ENCODE results near the gene SUSD1.
"Not testable (repeated sequence)": the region's sequence is repeated elsewhere in the genome, so short reads cannot be mapped to it uniquely, and the experiment has no call there.

Gene SUSD1

GRCh38 chr9:112173489-112174221 is 1.4 kb downstream of the SUSD1 start:
- DNase-seq (ENCODE audit: low read depth in 2 of 2): no peak

GRCh38 chr9:112170968-112171367 is 4.1 kb downstream of the SUSD1 start:
- DNase-seq (ENCODE audit: low read depth in 2 of 2): no peak

DNA sequence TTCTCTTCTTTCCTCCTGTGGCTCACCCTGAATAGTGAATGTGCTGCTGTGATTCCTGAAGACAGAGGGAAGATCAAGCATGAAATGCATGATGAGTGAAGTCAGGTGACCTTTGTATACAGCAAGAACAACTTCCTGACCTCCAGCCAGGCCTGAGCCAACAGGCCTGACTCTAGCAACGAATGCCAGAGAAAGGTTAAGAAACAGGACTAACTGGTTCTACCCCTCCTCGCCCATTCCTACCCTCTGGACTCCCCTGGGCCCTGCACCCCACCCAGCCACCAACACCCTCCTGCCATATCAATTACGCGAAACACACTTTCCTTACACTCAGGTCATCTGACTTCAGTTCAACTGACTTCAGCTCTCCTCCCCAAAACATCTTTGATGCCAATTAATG is 4.9 kb downstream of the SUSD1 start:
- DNase-seq (ENCODE audit: low read depth in 2 of 2): no peak

DNA sequence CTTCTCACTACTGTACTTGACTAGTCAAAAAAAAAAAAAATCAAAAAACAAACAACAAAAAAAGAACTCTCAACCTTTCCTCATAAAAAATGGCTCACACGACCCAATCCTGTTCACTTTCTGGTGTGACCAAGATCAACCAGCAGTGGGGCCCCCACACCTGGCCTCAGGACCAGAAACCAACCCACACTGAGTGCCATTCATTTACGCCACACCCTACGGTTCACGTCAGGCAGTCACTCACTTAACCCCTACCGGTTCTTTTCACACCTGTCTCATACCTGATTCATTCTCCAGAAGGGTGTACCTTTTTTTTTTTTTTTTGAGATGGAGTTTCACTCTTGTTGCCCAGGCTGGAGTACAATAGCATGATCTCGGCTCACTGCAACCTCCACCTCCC is 5.7 kb downstream of the SUSD1 start:
- no peak for DNase-seq (ENCODE audit: low read depth in 2 of 2)

- no peak for DNase-seq (ENCODE audit: low read depth in 2 of 2)
Observed at GRCh38 chr9:112168197-112168596, 6.9 kb downstream of the SUSD1 start.

DNA sequence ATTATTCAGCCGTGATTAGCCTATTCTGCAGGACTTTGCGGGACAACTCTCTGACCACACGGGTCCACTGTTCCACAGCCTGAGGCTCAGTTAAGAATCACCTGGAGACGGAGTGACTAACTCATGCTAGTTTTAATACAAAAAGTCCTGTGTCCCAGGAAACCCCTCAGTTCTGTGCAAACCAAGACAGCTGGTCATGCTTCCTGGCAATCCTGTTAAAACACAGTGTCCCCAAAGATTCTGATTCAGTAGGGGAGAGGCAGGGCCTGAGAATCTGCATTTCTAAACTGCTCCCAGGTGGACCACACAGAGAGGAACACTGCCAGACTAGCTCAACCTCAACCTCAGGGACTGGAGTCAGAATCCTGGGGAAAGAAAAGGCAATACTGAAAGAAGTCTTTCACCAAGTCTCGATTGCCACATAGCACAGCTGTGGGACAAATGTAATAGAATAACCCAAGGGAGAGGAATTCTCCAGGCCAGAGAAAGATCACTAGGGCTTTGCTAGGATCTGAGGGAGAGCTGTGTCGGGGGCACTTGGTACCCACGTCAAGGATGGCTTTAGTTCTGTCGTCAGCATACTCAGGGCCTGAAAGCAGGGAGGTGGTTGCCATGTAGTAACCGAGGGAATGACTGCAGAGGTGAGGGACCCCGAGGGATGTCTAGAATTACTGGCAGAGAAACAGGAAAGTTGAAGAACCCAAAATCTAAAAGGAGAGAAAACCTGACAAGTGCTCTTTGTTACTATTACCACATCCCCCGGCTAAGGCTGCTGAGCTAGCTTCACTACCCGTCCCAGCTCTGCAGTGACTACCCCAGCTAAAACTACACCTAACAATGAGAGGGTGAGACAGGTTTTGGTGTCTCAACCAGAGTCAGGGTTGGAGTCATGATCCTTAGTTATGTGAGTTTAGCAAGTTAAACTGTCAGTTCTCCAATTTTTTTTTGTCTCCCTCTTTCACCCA is 8.6 kb downstream of the SUSD1 start:
- DNase-seq (ENCODE audit: low read depth in 2 of 2): no peak

DNA sequence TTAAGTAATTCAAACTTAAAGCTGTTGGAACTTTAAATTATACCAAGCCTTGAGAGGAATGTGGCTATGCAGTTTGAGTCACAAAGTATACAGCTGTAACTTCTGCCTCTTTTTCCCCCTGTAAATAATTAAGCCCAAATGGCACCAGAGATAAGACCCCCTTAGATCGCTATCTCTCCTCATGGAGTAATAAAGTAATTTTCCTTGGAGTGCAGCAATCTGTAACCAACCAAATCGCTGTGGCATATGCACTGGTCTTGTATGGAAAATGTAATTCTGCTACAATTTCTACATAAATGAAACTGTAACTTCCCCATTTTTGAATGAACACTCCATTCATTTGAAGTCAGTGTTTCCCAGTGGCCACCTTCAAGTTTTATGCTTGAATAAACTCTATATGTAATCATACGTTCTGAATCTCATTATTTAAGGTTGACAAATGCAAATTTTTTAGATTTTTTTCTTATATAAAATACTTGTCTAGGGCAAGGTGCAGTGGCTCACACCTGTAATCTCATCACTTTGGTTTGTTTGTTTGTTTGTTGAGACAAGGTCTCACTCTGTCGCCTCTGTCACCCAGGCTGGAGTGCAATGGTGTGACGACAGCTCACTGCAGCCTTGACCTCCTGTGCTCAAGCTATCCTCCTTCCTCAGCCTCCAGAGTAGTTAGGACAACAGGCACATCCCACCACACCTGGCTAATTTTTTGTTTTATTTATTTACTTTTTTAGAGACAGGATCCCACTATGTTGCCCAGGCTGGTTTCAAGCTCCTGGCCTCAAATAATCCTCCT is 12.3 kb downstream of the SUSD1 start:
- no peak for DNase-seq (ENCODE audit: low read depth in 2 of 2)

DNA sequence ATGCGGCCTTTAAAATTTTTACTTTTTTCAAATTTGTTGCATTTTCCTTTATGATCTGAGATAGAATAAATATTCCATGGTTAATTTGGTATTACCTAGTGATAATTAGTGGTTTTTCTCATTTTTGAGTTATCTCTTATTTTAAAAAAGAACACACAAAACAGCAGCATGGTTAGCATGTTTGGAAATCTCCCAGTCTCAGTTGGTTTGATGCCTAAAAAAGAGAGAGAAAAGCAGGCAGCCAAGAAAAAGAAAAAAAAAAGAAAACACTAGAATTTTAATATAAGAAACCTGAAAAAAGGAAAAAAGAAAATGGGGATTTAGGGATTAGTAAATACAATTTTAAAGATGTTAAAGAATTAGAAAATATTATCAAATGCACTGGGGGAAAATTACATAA is 15.3 kb downstream of the SUSD1 start:
- no peak for DNase-seq (ENCODE audit: low read depth in 2 of 2)

- no peak for DNase-seq (ENCODE audit: low read depth in 2 of 2)
Observed at GRCh38 chr9:112158656-112159367, 16.3 kb downstream of the SUSD1 start.

DNA sequence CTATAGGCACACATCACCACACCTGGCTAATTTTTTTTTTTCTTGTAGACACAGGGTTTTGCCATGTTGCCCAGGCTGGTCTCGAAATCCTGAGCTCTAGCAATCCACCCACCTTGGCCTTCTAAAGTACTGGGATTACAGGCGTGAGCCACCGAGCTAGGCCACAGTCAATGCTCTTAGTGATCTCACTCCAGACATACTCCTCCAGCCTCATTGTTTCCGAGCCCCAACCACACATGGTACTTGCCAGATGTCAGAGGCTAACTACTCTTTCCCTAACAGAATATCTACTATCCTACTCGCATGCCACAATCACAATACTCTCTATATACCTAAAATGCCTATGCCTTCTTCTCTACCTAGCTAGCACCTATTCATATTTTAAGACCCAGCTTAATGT is 17.1 kb downstream of the SUSD1 start:
- DNase-seq (ENCODE audit: low read depth in 2 of 2): no peak

GRCh38 chr9:112157087-112157486 is 18.0 kb downstream of the SUSD1 start:
- DNase-seq (ENCODE audit: low read depth in 2 of 2): no peak

GRCh38 chr9:112149211-112149610 is 25.9 kb downstream of the SUSD1 start:
- no peak for DNase-seq (ENCODE audit: low read depth in 2 of 2)

- DNase-seq (ENCODE audit: low read depth in 2 of 2): no peak
Observed at GRCh38 chr9:112145886-112146285, 29.2 kb downstream of the SUSD1 start.

- DNase-seq (ENCODE audit: low read depth in 2 of 2): no peak
Observed at GRCh38 chr9:112144807-112145206, 30.3 kb downstream of the SUSD1 start.

DNA sequence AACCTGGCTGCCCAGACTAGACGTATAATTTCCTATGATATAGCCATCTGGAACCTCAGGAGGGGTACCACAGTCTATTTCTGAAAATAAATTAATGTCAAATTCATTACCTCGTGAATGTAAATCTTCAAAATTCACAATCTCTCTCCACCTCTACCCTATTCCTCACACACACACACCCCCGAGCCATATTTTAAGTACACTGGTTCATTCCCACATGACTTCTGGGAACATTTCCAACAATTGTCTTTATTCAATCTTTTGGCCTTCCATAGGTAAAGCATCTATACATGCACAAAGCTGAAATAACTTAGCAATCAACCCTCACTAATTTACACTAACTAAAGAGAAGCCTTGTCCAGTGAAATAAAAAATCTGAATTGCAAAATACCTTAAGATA is 32.7 kb downstream of the SUSD1 start:
- no peak for DNase-seq (ENCODE audit: low read depth in 2 of 2)

DNA sequence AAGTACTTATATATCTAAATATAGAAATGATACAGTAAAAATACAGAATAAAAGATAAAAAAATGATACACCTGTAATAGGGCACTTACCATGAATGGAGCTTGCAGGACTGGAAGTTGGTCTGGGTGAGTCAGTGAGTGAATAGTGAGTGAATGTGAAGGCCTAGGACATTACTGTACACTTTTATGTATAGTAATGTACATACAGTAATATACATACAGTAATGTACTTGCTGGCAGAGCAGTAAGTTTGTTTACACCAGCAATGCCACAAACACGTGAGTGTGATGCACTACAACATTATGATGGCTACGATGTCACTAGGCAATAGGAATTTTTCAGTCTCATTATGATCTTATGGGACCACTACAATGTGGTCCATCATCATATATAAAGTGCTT is 34.2 kb downstream of the SUSD1 start:
- DNase-seq (ENCODE audit: low read depth in 2 of 2): no peak

DNA sequence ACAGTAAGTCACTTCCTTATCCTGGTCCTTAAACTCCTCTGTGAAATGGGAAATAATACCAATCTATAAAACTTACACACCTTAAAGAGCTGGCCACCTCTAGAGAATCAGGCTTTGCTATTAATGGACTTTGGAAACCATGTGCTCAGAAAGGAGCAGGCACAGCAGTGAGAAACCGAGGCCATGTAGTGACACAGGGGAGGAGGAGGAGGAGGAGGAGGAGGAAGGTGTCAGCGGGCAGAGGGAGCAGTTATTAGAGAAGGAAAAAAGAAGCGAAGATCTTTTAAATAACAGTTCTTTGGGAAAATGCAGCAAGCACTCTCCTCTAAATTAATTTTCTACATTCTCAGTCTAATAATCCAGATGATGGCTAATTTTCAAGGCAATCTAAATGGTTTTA is 38.0 kb downstream of the SUSD1 start:
- no peak for DNase-seq (ENCODE audit: low read depth in 2 of 2)

DNA sequence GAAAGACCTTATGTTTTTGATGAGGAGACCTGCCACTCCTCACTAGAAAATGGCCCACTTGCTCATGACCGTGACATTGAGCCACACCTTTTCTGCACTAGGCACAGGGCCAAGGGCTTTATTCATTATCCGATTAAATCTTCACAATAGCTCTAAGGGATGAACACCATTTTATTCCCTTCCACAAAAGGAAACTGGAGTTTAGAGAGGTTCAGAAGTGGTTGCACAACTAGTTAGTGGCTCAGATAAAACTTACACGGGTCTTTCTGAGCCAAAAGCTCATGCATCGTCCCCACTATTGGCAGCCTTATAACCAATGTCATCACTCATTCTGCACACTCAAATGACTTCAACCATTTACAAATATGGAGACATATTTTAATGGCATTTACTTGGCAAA is 39.4 kb downstream of the SUSD1 start:
- DNase-seq (ENCODE audit: low read depth in 2 of 2): no peak

DNA sequence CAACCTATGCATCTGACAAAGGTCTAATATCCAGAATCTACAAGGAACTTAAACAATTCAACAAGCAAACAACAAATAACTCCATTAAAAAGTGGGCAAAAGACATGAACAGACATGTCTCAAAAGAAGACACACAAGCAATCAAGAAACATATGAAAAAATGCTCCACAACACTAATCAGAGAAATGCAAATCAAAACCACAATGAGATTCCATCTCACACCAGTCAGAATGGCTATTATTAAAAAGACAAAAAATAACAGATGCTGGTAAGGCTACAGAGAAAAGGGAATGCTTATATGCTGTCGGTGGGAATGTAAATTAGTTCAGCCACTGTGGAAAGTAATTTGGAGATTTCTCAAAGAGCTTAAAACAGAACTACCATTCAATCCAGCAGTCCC is 41.3 kb downstream of the SUSD1 start:
- not testable (repeated sequence) for DNase-seq (ENCODE audit: low read depth in 2 of 2)

- no peak for DNase-seq (ENCODE audit: low read depth in 2 of 2)
Observed at GRCh38 chr9:112132356-112132755, 42.7 kb downstream of the SUSD1 start.

- DNase-seq (ENCODE audit: low read depth in 2 of 2): no peak
Observed at GRCh38 chr9:112130997-112131396, 44.1 kb downstream of the SUSD1 start.

GRCh38 chr9:112130347-112130746 is 44.8 kb downstream of the SUSD1 start:
- no peak for DNase-seq (ENCODE audit: low read depth in 2 of 2)
